Astrocyte (in vitro differentiated cells and primary cell): ENCODE measurements around the gene AP1B1. TPM values are rescaled to one million over a fixed set of nuclear protein-coding genes. Genes with fewer than 3 reads are reported as not detected.
"Not testable (repeated sequence)": the region's sequence is repeated elsewhere in the genome, so short reads cannot be mapped to it uniquely, and the experiment has no call there.

Source experiments
- DNase-seq: peaks from one replicate; pipeline ENCODE4 v3.0.0-alpha.2; 2010; ENCODE audit warnings: low read depth
- FAIRE-seq: peaks from 2 replicates; lab custom pipeline; 2011; peaks lifted over from hg19 to GRCh38; lab: Jason Lieb, UNC
- H2AFZ ChIP-seq: 2 replicates; pipeline ENCODE4 v1.6.0; 2012; ENCODE audit warnings: low read depth, low read length, inconsistent platforms
- H3K27ac ChIP-seq: 2 replicates; pipeline ENCODE4 v1.5.1; 2011; ENCODE audit warnings: low read depth, low read length, inconsistent platforms
- H3K27me3 ChIP-seq: 2 replicates; pipeline ENCODE4 v1.6.0; 2011; ENCODE audit warnings: low read length, inconsistent platforms; ENCODE audit not compliant: insufficient read depth
- H3K36me3 ChIP-seq: 2 replicates; pipeline ENCODE4 v1.5.1; 2011; ENCODE audit warnings: low read length, inconsistent platforms; ENCODE audit not compliant: insufficient read depth
- H3K4me1 ChIP-seq: 2 replicates; pipeline ENCODE4 v1.5.1; 2011; ENCODE audit warnings: low read length, inconsistent platforms; ENCODE audit not compliant: insufficient read depth
- H3K4me2 ChIP-seq: 2 replicates; pipeline ENCODE4 v1.6.0; 2012; ENCODE audit warnings: low read length, inconsistent platforms
- H3K4me3 ChIP-seq: 2 replicates; pipeline ENCODE4 v1.5.1; 2011; ENCODE audit warnings: low read depth, mild to moderate bottlenecking, low read length, inconsistent platforms; ENCODE audit not compliant: insufficient read depth
- H3K79me2 ChIP-seq: 2 replicates; pipeline ENCODE4 v1.6.0; 2012; ENCODE audit warnings: mild to moderate bottlenecking, low read length, inconsistent platforms; ENCODE audit not compliant: insufficient read depth
- H3K9ac ChIP-seq: 2 replicates; pipeline ENCODE4 v1.6.0; 2012; ENCODE audit warnings: mild to moderate bottlenecking, low read length, inconsistent platforms
- H3K9me3 ChIP-seq: 2 replicates; pipeline ENCODE4 v1.5.1; 2012; ENCODE audit warnings: low read depth, mild to moderate bottlenecking, low read length, inconsistent platforms; ENCODE audit not compliant: insufficient read depth
- H4K20me1 ChIP-seq: 2 replicates; pipeline ENCODE4 v1.6.0; 2012; ENCODE audit warnings: low read length, inconsistent platforms; ENCODE audit not compliant: insufficient read depth
- H3K27ac Mint-ChIP-seq: one replicate; pipeline ENCODE4 v1.8.0; 2021; ENCODE audit warnings: mild to moderate bottlenecking, mixed read lengths; ENCODE audit not compliant: unreplicated experiment
- H3K27me3 Mint-ChIP-seq: one replicate; pipeline ENCODE4 v1.8.0; 2021; ENCODE audit warnings: low read depth, mixed read lengths; ENCODE audit not compliant: unreplicated experiment
- H3K36me3 Mint-ChIP-seq: one replicate; pipeline ENCODE4 v1.8.0; 2021; ENCODE audit warnings: low read depth, mixed read lengths; ENCODE audit not compliant: unreplicated experiment
- H3K4me1 Mint-ChIP-seq: one replicate; pipeline ENCODE4 v1.8.0; 2021; ENCODE audit warnings: low read depth, mixed read lengths; ENCODE audit not compliant: unreplicated experiment
- H3K4me3 Mint-ChIP-seq: one replicate; pipeline ENCODE4 v1.8.0; 2021; ENCODE audit warnings: mild to moderate bottlenecking, moderate library complexity, mixed read lengths; ENCODE audit not compliant: unreplicated experiment
- H3K9me3 Mint-ChIP-seq: one replicate; pipeline ENCODE4 v1.8.0; 2021; ENCODE audit warnings: mild to moderate bottlenecking, mixed read lengths; ENCODE audit not compliant: unreplicated experiment
- EZH2 ChIP-seq: IDR thresholded peaks from 2 replicates; pipeline ENCODE4 v1.6.1; 2012; ENCODE audit warnings: mild to moderate bottlenecking, low read length, inconsistent platforms; ENCODE audit not compliant: insufficient read depth
- total RNA-seq: library from RNA; stranded (reverse); gene quantifications from 2 replicates; pipeline ENCODE4 v1.2.1, GENCODE V29; 2021
- TF ChIP-seq, protein P1 (sequence below): IDR thresholded peaks from 2 replicates; pipeline ENCODE4 v1.5.1; 2011; ENCODE audit warnings: low read depth, mild to moderate bottlenecking, inconsistent platforms, low read length, moderate library complexity; ENCODE audit not compliant: insufficient read depth

The AP1B1 gene
- total RNA-seq, 1 donor from 2014 or later, result 69.5 TPM

DNA sequence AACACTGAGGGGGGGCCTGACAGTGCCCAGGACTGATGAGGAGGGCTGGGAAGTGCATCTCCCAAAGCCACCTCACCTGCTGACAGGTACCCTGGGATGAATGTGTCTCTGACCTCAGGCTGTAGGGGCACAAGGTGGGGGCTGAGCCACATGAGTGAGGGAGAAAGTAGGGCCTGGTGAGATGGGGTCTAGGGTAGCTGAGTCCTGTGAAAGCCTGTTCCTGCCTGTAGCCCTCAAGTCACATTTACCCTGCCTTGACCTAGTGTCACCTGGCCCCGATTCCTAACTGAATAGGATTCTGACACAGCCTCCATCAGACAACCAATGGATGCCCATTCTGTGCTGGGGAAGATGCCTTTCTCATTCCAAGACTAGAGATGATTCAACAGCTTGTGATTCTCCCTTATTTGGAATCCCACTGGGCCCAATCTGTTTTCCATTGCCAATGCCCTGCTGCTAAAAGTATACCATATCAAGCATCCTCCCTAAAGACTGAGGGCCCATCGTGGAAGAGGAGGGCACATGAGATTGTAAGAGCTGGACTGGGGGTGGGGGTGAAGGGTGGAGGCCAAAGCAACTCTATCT is 38.9 kb upstream of the AP1B1 start:
- H3K9me3 Mint-ChIP-seq, result no peaks in the 10 kb centered on the region
- DNase-seq, result no peak
- H3K9ac ChIP-seq, result no peak overlapping the region
- H3K36me3 ChIP-seq, result no peaks in the 10 kb centered on the region
- no peak overlapping the region for H3K4me2 ChIP-seq
- no peaks in the 10 kb centered on the region for H3K79me2 ChIP-seq
- peaks cover 5% of the 10 kb centered on the region for H3K4me1 Mint-ChIP-seq
- no peak for FAIRE-seq
- no peaks in the 10 kb centered on the region for H3K9me3 ChIP-seq
- TF ChIP-seq, protein P1, sequence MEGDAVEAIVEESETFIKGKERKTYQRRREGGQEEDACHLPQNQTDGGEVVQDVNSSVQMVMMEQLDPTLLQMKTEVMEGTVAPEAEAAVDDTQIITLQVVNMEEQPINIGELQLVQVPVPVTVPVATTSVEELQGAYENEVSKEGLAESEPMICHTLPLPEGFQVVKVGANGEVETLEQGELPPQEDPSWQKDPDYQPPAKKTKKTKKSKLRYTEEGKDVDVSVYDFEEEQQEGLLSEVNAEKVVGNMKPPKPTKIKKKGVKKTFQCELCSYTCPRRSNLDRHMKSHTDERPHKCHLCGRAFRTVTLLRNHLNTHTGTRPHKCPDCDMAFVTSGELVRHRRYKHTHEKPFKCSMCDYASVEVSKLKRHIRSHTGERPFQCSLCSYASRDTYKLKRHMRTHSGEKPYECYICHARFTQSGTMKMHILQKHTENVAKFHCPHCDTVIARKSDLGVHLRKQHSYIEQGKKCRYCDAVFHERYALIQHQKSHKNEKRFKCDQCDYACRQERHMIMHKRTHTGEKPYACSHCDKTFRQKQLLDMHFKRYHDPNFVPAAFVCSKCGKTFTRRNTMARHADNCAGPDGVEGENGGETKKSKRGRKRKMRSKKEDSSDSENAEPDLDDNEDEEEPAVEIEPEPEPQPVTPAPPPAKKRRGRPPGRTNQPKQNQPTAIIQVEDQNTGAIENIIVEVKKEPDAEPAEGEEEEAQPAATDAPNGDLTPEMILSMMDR, result no peak
- TF ChIP-seq EZH2, result no peak
- no peak overlapping the region for H3K27ac ChIP-seq
- no peaks in the 10 kb centered on the region for H4K20me1 ChIP-seq
- peaks cover 24% of the 10 kb centered on the region for H3K27me3 Mint-ChIP-seq
- no peak overlapping the region for H3K4me3 Mint-ChIP-seq
- H3K36me3 Mint-ChIP-seq, result no peaks in the 10 kb centered on the region
- H3K27ac Mint-ChIP-seq, result peak overlapping the region; percentile 34
- peaks cover 32% of the 10 kb centered on the region for H3K27me3 ChIP-seq
- no peaks in the 10 kb centered on the region for H3K4me1 ChIP-seq
- H2AFZ ChIP-seq, result no peak overlapping the region
- no peak overlapping the region for H3K4me3 ChIP-seq

DNA sequence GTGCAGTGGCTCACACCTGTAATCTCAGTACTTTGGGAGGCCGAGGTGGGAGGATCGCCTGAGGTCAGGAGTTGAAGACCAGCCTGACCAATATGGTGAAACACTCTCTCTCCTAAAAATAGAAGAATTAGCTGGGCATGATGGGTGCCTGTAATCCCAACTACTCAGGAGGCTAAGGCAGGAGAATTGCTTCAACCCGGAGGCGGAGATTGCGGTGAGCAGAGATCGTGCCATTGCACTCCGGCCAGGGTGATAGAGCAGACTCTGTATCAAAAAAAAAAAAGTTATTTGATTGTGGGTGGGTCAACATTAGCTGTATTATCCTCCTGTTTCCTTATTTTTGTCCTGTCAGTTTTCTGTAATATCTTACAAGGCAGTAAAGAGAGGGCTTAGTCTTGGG is 38.1 kb upstream of the AP1B1 start:
- H3K27me3 Mint-ChIP-seq, result peaks cover 19% of the 10 kb centered on the region
- TF ChIP-seq, protein P1, result no peak
- no peak for TF ChIP-seq EZH2

DNA sequence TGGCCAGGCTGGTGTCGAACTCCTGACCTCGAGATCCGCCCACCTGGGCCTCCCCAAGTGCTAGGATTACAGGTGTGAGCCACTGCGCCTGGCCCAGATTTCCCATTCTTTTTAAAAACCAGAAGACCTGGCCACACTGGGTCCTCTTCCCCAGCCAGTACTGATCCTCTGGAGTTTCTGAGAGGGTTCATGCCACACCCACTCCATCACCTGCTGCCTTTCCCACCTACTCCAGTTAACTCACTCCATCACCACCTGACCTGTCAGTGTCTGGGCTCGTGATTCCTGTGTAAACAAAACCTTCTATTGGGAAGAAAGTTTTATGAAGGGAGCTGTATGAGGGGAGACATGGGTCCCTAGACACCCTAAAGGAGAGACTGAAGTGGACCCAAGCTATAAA is 30.3 kb upstream of the AP1B1 start:
- H3K4me1 Mint-ChIP-seq, result peaks cover 26% of the 10 kb centered on the region
- H3K9ac ChIP-seq, H3K27me3 ChIP-seq, H3K4me3 ChIP-seq, H3K27me3 Mint-ChIP-seq, H3K79me2 ChIP-seq, H3K36me3 Mint-ChIP-seq, H4K20me1 ChIP-seq, H3K36me3 ChIP-seq, H3K9me3 ChIP-seq, H3K9me3 Mint-ChIP-seq, FAIRE-seq, H3K4me1 ChIP-seq, DNase-seq, H3K4me3 Mint-ChIP-seq, H2AFZ ChIP-seq, H3K27ac ChIP-seq, H3K27ac Mint-ChIP-seq, H3K4me2 ChIP-seq: not testable (repeated sequence)

More for the DNA sequence above, 38.1 kb upstream of the AP1B1 start:
- Mint-ChIP-seq H3K36me3 (no peaks in the 10 kb centered on the region), H3K27ac (no peak overlapping the region), H3K4me1 (peaks cover 5% of the 10 kb centered on the region), H3K4me3 (no peak overlapping the region), H3K9me3 (no peaks in the 10 kb centered on the region)
- Histone ChIP-seq H3K9me3 (no peaks in the 10 kb centered on the region), H3K4me3 (no peak overlapping the region), H3K4me1 (no peaks in the 10 kb centered on the region), H3K36me3 (no peaks in the 10 kb centered on the region), H3K27ac (no peak overlapping the region), H3K79me2 (no peaks in the 10 kb centered on the region), H4K20me1 (no peaks in the 10 kb centered on the region), H3K27me3 (peaks cover 32% of the 10 kb centered on the region), H3K4me2 (no peak overlapping the region), H3K9ac (no peak overlapping the region), H2AFZ (no peak overlapping the region)
- DNase-seq, result no peak
- FAIRE-seq, result no peak

DNA sequence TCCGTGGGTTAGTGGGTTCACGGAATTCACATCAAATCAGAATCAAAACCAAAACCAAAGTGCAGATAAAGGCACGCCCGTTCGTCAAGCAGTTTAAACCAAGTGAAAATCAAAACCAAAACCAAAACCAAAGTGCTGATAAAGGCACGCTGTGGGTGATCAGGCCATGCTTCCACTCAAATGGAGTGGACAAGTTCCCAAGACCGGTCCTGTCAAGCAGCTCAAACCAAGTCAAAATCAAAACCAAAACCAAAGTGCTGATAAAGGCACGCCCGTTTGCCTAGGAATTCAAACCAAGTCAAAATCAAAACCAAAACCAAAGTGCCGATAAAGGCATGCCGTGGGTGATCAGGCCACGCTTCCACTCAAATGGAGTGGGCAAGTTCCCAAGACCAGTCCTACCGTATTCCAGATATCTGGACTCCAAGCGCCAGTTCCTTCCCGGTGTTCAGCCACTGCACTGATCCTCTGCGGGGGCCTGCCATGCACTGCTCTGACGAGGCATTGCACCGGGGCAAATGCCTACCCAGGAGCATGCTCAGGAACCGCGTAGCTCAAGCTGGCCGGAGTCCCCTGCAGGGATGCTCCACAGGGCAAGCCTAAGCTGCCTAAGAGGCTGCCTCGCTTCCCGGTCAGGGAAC is 26.7 kb upstream of the AP1B1 start:
- peak overlapping the region; percentile 96 for H3K27ac Mint-ChIP-seq
- not testable (repeated sequence) for H2AFZ ChIP-seq, H3K27me3 Mint-ChIP-seq, H3K4me3 ChIP-seq, H3K79me2 ChIP-seq, H3K27ac ChIP-seq, H4K20me1 ChIP-seq, H3K4me3 Mint-ChIP-seq, H3K4me1 ChIP-seq, H3K36me3 Mint-ChIP-seq, H3K9me3 ChIP-seq, FAIRE-seq, H3K36me3 ChIP-seq, H3K9me3 Mint-ChIP-seq, H3K27me3 ChIP-seq, H3K9ac ChIP-seq, DNase-seq
- peak overlapping the region; percentile 30 for H3K4me2 ChIP-seq
- peaks cover 26% of the 10 kb centered on the region for H3K4me1 Mint-ChIP-seq
